ENCODE data around the gene FAM210B. TPM values are rescaled to one million over a fixed set of nuclear protein-coding genes. Genes with fewer than 3 reads are reported as not detected.

The FAM210B gene
- total and polyA plus RNA-seq, 2 of the 13 experiments (the other 11 are each of a cell fraction or from before 2014, with no cell fraction given), result 75.9 to 107 TPM

DNA sequence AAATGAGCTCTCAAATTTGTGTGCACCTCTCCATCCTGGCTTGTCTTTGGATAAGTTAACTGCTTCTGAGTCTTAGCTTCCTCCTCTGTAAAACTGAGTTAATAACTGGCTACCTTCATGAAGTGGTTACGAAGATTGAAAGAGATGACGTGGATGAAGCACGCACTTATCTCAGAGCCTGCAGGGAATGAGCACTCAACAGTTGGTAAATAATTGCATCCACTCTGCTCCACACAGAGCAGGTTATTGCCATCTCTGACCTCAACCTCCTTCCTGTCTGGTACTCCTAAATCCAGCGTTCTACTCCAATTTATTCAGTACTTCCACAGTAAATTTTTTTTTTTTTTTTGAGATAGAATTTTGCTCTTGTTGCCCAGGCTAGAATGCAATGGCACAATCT is 26.4 kb downstream of the FAM210B start:
- POLR2A ChIA-PET, result no interaction called here
- no peak overlapping the region for H3K9ac ChIP-seq (ENCODE audit: insufficient read depth, low read depth, low read length)
- H3K27ac ChIP-seq (ENCODE audit: extremely low read length, insufficient read depth, low read length), result no peak overlapping the region
- in situ Hi-C loops (cut with HindIII; ENCODE audit: extremely low pct_ligation_motif_present, low pct_unique_long_range_greater_than_20kb) (no loop called here), intact Hi-C loops (cut with micrococcal nuclease; ENCODE audit: unreplicated experiment) (no loop called here)
- no peaks in the 10 kb centered on the region for H4K20me1 ChIP-seq (ENCODE audit: insufficient read depth, low read length)
- peaks cover 75% of the 10 kb centered on the region for H3K79me2 ChIP-seq (ENCODE audit: insufficient read depth, low read length)
- no peak overlapping the region for H3K4me2 ChIP-seq (ENCODE audit: low read depth, low read length)
- no peaks in the 10 kb centered on the region for H3K27me3 ChIP-seq (ENCODE audit: control insufficient read depth in 1 of 2, insufficient read depth in 2 of 2, low read length in 2 of 2)
- no peak for DNase-seq (ENCODE audit: low spot score)
- no peaks in the 10 kb centered on the region for H3K9me3 ChIP-seq (ENCODE audit: low read length)
- BruUV-seq (replicated peaks), result no TSS peak
- H2AFZ ChIP-seq (ENCODE audit: low read length), result no peak overlapping the region
- H3K36me3 ChIP-seq (replicated peaks in 1 of 2; ENCODE audit: control insufficient read depth in 1 of 2, insufficient read depth in 2 of 2, low read length in 2 of 2), result peaks cover 30 to 81% of the 10 kb centered on the region in 2 experiments
- peaks cover 54% of the 10 kb centered on the region for H3K4me1 ChIP-seq (ENCODE audit: insufficient read depth, low read length)
- 97% methylated on average over 4 of the region's 4 CpGs for WGBS (ENCODE audit: low lambda C conversion rate)
- FAIRE-seq, result no peak
- CTCF ChIA-PET (ENCODE audit: low intra/inter-chr PET ratio, low total read pairs), result no interaction called here
- TF ChIP-seq, protein P1, sequence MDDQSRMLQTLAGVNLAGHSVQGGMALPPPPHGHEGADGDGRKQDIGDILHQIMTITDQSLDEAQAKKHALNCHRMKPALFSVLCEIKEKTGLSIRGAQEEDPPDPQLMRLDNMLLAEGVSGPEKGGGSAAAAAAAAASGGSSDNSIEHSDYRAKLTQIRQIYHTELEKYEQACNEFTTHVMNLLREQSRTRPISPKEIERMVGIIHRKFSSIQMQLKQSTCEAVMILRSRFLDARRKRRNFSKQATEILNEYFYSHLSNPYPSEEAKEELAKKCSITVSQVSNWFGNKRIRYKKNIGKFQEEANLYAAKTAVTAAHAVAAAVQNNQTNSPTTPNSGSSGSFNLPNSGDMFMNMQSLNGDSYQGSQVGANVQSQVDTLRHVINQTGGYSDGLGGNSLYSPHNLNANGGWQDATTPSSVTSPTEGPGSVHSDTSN (CRISPR knock-in tag; IDR thresholded peaks at IDR 0.05; ENCODE audit: borderline replicate concordance), result no peak
- TF ChIP-seq CHCHD3 (CRISPR knock-in tag; IDR thresholded peaks at IDR 0.05), result no peak
- TF ChIP-seq, protein P2, sequence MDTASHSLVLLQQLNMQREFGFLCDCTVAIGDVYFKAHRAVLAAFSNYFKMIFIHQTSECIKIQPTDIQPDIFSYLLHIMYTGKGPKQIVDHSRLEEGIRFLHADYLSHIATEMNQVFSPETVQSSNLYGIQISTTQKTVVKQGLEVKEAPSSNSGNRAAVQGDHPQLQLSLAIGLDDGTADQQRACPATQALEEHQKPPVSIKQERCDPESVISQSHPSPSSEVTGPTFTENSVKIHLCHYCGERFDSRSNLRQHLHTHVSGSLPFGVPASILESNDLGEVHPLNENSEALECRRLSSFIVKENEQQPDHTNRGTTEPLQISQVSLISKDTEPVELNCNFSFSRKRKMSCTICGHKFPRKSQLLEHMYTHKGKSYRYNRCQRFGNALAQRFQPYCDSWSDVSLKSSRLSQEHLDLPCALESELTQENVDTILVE (CRISPR knock-in tag; IDR thresholded peaks at IDR 0.05), result no peak
- no peak for TF ChIP-seq FOXK2 (IDR thresholded peaks at IDR 0.05)
- no peak for TF ChIP-seq TMF1 (CRISPR knock-in tag; IDR thresholded peaks at IDR 0.05; ENCODE audit: low read depth)
- no peak for TF ChIP-seq ZNF7 (CRISPR knock-in tag; IDR thresholded peaks at IDR 0.05)
- TF ChIP-seq TARDBP (CRISPR knock-in tag; IDR thresholded peaks at IDR 0.05), result no peak
- TF ChIP-seq RAD21 (CRISPR knock-in tag; IDR thresholded peaks at IDR 0.05), result no peak
- TF ChIP-seq NFYC (CRISPR knock-in tag; IDR thresholded peaks at IDR 0.05), result no peak
- TF ChIP-seq NFIB (CRISPR knock-in tag; IDR thresholded peaks at IDR 0.05; ENCODE audit: borderline replicate concordance), result no peak
- no peak for TF ChIP-seq ZBTB7B (CRISPR knock-in tag; IDR thresholded peaks at IDR 0.05)
- no peak for TF ChIP-seq THAP11 (CRISPR knock-in tag; IDR thresholded peaks at IDR 0.05)
- no peak for TF ChIP-seq BRCA1 (CRISPR knock-in tag; IDR thresholded peaks at IDR 0.05)
- H3K4me3 ChIP-seq (replicated peaks in 1 of 3; ENCODE audit: insufficient read depth in 1 of 3, low read depth in 2 of 3, low read length in 3 of 3), result no peak overlapping the region
- no peak for ATAC-seq
